Fibroblast of villous mesenchyme (primary cell): ENCODE measurements around the gene CCKAR. TPM values are rescaled to one million over a fixed set of nuclear protein-coding genes. Genes with fewer than 3 reads are reported as not detected.

Experiments used
- DNase-seq: peaks from one replicate; pipeline ENCODE4 v3.0.0-alpha.2; 2010; ENCODE audit warnings: low read depth
- H3K4me3 ChIP-seq: 2 replicates; pipeline ENCODE4 v1.5.1; 2011; ENCODE audit warnings: low read depth, mild to moderate bottlenecking, low read length
- CTCF ChIP-seq: IDR thresholded peaks from 2 replicates; pipeline ENCODE4 v1.5.1; 2012; ENCODE audit warnings: low read depth, mild to moderate bottlenecking, low read length; ENCODE audit not compliant: insufficient read depth
- total RNA-seq: library from RNA; depleted of rRNA; stranded (reverse); fragments of >200 nt; gene quantifications from 2 replicates; pipeline ENCODE4 v1.2.3, GENCODE V29; 2012

The CCKAR gene
- total RNA-seq, 1 donor = 0.43 TPM

GRCh38 chr4:26525136-26525770 is 35.0 kb upstream of the CCKAR start:
- H3K4me3 ChIP-seq = no peak overlapping the region
- no peak for DNase-seq
- no peak for TF ChIP-seq CTCF

GRCh38 chr4:26524011-26524410 is 33.7 kb upstream of the CCKAR start:
- TF ChIP-seq CTCF = no peak
- no peak for DNase-seq
- H3K4me3 ChIP-seq = no peak overlapping the region

GRCh38 chr4:26522478-26522877 is 32.2 kb upstream of the CCKAR start:
- peak; percentile 13 for DNase-seq
- no peak overlapping the region for H3K4me3 ChIP-seq
- no peak for TF ChIP-seq CTCF

- TF ChIP-seq CTCF = no peak
- DNase-seq = peak; percentile 10
- H3K4me3 ChIP-seq = no peak overlapping the region
These were observed 30.6 kb upstream of the CCKAR start for GRCh38 chr4:26520728-26521450.

GRCh38 chr4:26515936-26516335 is 25.7 kb upstream of the CCKAR start:
- TF ChIP-seq CTCF = no peak
- no peak overlapping the region for H3K4me3 ChIP-seq
- no peak for DNase-seq

- TF ChIP-seq CTCF = no peak
- no peak for DNase-seq
- H3K4me3 ChIP-seq = no peak overlapping the region
These were observed 20.2 kb upstream of the CCKAR start for GRCh38 chr4:26510334-26510964.
